ENCODE measurements around the gene NDUFV2.

Gene NDUFV2

GRCh38 chr18:9133225-9133624 lies 30.7 kb downstream of the NDUFV2 start:
- TF ChIP-seq, protein P1, sequence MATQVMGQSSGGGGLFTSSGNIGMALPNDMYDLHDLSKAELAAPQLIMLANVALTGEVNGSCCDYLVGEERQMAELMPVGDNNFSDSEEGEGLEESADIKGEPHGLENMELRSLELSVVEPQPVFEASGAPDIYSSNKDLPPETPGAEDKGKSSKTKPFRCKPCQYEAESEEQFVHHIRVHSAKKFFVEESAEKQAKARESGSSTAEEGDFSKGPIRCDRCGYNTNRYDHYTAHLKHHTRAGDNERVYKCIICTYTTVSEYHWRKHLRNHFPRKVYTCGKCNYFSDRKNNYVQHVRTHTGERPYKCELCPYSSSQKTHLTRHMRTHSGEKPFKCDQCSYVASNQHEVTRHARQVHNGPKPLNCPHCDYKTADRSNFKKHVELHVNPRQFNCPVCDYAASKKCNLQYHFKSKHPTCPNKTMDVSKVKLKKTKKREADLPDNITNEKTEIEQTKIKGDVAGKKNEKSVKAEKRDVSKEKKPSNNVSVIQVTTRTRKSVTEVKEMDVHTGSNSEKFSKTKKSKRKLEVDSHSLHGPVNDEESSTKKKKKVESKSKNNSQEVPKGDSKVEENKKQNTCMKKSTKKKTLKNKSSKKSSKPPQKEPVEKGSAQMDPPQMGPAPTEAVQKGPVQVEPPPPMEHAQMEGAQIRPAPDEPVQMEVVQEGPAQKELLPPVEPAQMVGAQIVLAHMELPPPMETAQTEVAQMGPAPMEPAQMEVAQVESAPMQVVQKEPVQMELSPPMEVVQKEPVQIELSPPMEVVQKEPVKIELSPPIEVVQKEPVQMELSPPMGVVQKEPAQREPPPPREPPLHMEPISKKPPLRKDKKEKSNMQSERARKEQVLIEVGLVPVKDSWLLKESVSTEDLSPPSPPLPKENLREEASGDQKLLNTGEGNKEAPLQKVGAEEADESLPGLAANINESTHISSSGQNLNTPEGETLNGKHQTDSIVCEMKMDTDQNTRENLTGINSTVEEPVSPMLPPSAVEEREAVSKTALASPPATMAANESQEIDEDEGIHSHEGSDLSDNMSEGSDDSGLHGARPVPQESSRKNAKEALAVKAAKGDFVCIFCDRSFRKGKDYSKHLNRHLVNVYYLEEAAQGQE (IDR thresholded peaks at IDR 0.05; ENCODE audit: insufficient read depth in 1 of 2, low read depth in 2 of 2, low read length in 2 of 2): no peak
- TF ChIP-seq TAF1 (IDR thresholded peaks at IDR 0.05; ENCODE audit: borderline replicate concordance, insufficient read depth, low read length): no peak
- no peak for TF ChIP-seq SIN3A (IDR thresholded peaks at IDR 0.05; ENCODE audit: borderline replicate concordance, insufficient read depth, low read length)
- no peak for TF ChIP-seq POLR2AphosphoS5 (IDR thresholded peaks at IDR 0.05; ENCODE audit: low read depth, low read length)
- TF ChIP-seq FOXP2 (optimal IDR thresholded peaks at IDR 0.05; ENCODE audit: borderline replicate concordance, extremely low read depth, extremely low read length, insufficient read depth): no peak

DNA sequence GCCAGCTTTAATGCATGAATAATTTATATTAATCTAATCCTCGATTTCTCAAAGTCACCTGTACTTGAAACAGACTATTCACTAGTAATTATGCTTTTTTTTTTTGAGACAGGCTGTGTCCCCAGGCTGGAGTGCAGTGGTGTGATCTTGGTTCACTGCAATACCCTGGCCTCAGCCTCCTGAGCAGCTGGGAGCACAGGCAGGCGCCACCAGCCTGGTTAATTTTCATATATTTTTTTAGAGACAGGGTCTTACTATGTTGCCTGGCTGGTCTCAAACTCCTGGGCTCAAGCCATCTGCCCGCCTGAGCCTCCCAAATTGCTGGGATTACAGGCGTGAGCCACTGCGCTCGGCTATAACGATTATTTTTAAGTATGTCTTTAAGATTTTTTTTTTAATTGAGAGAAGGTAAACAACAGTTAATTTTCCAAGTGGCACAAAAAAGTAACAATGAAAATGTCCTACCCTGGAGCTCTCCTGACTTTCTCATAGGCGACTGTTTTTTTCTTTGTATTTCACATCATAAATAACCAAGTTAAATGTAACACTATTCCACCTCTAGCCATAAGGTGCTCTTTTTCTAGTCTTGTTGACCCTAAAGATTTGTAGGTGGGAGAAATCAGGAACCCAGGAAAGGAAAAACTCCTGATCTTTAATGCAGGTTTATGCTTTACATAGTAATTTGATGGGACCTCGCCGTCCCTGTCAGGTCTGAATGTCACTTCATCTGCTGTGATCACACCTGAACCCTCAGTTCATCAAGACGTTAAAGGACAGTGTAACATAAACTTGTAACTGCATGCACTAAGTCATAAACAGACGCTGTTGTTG lies 32.8 kb downstream of the NDUFV2 start:
- no peak for TF ChIP-seq SIN3A (IDR thresholded peaks at IDR 0.05; ENCODE audit: borderline replicate concordance, insufficient read depth, low read length)
- TF ChIP-seq POLR2AphosphoS5 (IDR thresholded peaks at IDR 0.05; ENCODE audit: low read depth, low read length): 0 out of 2 replicates have a peak, but pooled peaks have one; percentile 10
- TF ChIP-seq FOXP2 (optimal IDR thresholded peaks at IDR 0.05; ENCODE audit: borderline replicate concordance, extremely low read depth, extremely low read length, insufficient read depth): no peak
- TF ChIP-seq TAF1 (IDR thresholded peaks at IDR 0.05; ENCODE audit: borderline replicate concordance, insufficient read depth, low read length): no peak

DNA sequence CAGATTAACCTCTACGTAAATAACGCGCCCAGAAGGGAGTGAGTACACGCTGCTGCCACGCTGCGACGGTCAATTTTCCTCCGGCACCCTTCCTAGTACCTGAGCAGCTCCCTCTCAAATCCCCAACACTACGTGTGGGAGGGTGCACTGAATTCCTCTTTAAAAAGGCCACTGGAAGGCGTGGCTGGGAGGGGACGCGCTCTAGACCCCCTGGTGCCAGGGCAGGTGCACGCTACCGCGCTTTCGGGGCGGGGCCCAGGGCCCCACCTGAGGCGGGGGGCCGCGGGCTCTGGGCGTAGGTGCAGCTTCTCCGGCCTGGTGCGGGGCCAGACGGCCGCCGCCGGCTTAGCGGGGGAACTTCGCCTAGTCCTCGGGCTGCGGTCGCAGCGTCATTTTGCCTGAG lies 33.4 kb downstream of the NDUFV2 start:
- TF ChIP-seq POLR2AphosphoS5 (IDR thresholded peaks at IDR 0.05; ENCODE audit: low read depth, low read length) (0 out of 2 replicates have a peak, but pooled peaks have one; percentile 21), TAF1 (IDR thresholded peaks at IDR 0.05; ENCODE audit: borderline replicate concordance, insufficient read depth, low read length) (no peak), SIN3A (IDR thresholded peaks at IDR 0.05; ENCODE audit: borderline replicate concordance, insufficient read depth, low read length) (no peak)
- TF ChIP-seq, protein P1 (IDR thresholded peaks at IDR 0.05; ENCODE audit: insufficient read depth in 1 of 2, low read depth in 2 of 2, low read length in 2 of 2): no peak

- TF ChIP-seq FOXP2 (optimal IDR thresholded peaks at IDR 0.05; ENCODE audit: borderline replicate concordance, extremely low read depth, extremely low read length, insufficient read depth): peak; percentile 94
- peak; percentile 15 for TF ChIP-seq POLR2AphosphoS5 (IDR thresholded peaks at IDR 0.05; ENCODE audit: low read depth, low read length)
- TF ChIP-seq TAF1 (IDR thresholded peaks at IDR 0.05; ENCODE audit: borderline replicate concordance, insufficient read depth, low read length): peak; percentile 55; the same call in 1 of the 2 replicates
- TF ChIP-seq, protein P1 (IDR thresholded peaks at IDR 0.05; ENCODE audit: insufficient read depth in 1 of 2, low read depth in 2 of 2, low read length in 2 of 2): no peak
- TF ChIP-seq SIN3A (IDR thresholded peaks at IDR 0.05; ENCODE audit: borderline replicate concordance, insufficient read depth, low read length): peak; percentile 49
These were observed 34.0 kb downstream of the NDUFV2 start, which contains the start of gene ANKRD12 for GRCh38 chr18:9136315-9137155. Gene ANKRD12 (plus strand): TSS chr18:9136781. CDS start chr18:9182433, 45,652 bp downstream.
